Activated naive CD4-positive, alpha-beta T cell treated with anti-CD3 and anti-CD28 coated beads, Interleukin-2, amount 50 U/mL, for 72 hours (primary cell): ENCODE measurements around the gene HLCS. TPM values are rescaled to one million over a fixed set of nuclear protein-coding genes. Genes with fewer than 3 reads are reported as not detected.

Experiments
- ATAC-seq, 2 donors: fragments of 150-1000 bp; cut with Tn5 transposase; 2 replicates each; pipeline ENCODE4 v1.10.0; 2021; ENCODE audit warnings: mild to moderate bottlenecking in 2 of 2, moderate library complexity in 2 of 2
- DNase-seq, 2 donors: peaks; one replicate each; pipeline ENCODE4 v3.0.0; 2021 to 2022; ENCODE audit warnings: low spot score in 2 of 2
- H3K27ac Mint-ChIP-seq, 2 donors: one replicate each; pipeline ENCODE4 v1.8.0; 2022; ENCODE audit warnings: mild to moderate bottlenecking in 2 of 2, mixed read lengths in 2 of 2
- H3K36me3 Mint-ChIP-seq, 2 donors: one replicate each; pipeline ENCODE4 v1.8.0; 2022; ENCODE audit warnings: mixed read lengths in 2 of 2
- H3K9me3 Mint-ChIP-seq, 2 donors: one replicate each; pipeline ENCODE4 v1.8.0; 2022; ENCODE audit warnings: mixed read lengths in 2 of 2
- total RNA-seq, 2 donors: library from RNA; stranded (reverse); gene quantifications; one replicate each; pipeline ENCODE4 v1.2.3, GENCODE V29; 2022

HLCS gene
- total RNA-seq, 2 donors from 2014 or later, result 11.1 to 13.0 TPM

GRCh38 chr21:36713746-36714145, 252.7 kb downstream of the HLCS start:
- DNase-seq, result no peak
- no peaks in the 10 kb centered on the region for H3K9me3 Mint-ChIP-seq
- H3K36me3 Mint-ChIP-seq, result no peaks in the 10 kb centered on the region
- H3K27ac Mint-ChIP-seq, result no peak overlapping the region
- no peak for ATAC-seq

GRCh38 chr21:36710729-36711048, 255.8 kb downstream of the HLCS start:
- DNase-seq (no peak), ATAC-seq (no peak)
- Mint-ChIP-seq H3K36me3 (peaks cover 4 to 5% of the 10 kb centered on the region in 2 donors), H3K9me3 (no peaks in the 10 kb centered on the region), H3K27ac (no peak overlapping the region)

- no peak for ATAC-seq
- H3K27ac Mint-ChIP-seq, result peak overlapping the region in 1 of 2 donors; percentile 65
- peaks cover 4 to 5% of the 10 kb centered on the region in 2 donors for H3K36me3 Mint-ChIP-seq
- no peak for DNase-seq
- no peaks in the 10 kb centered on the region for H3K9me3 Mint-ChIP-seq
Measured at GRCh38 chr21:36709868-36710728, 256.4 kb downstream of the HLCS start.

- no peak for ATAC-seq
- Mint-ChIP-seq H3K36me3 (peaks cover 4 to 5% of the 10 kb centered on the region in 2 donors), H3K9me3 (no peaks in the 10 kb centered on the region), H3K27ac (peak overlapping the region in 1 of 2 donors; percentile 65)
- peak in 1 of 2 donors; percentile 7 for DNase-seq
Measured at GRCh38 chr21:36709030-36709867, 257.2 kb downstream of the HLCS start.

GRCh38 chr21:36708286-36709029, 258.0 kb downstream of the HLCS start:
- Mint-ChIP-seq H3K9me3 (no peaks in the 10 kb centered on the region), H3K27ac (no peak overlapping the region), H3K36me3 (peaks cover 4 to 5% of the 10 kb centered on the region in 2 donors)
- DNase-seq (peak in 1 of 2 donors; percentile 15), ATAC-seq (no peak)

GRCh38 chr21:36707763-36708285, 258.6 kb downstream of the HLCS start:
- H3K36me3 Mint-ChIP-seq, result peaks cover 4 to 5% of the 10 kb centered on the region in 2 donors
- DNase-seq (no peak), ATAC-seq (no peak)
- H3K27ac Mint-ChIP-seq, result no peak overlapping the region
- no peaks in the 10 kb centered on the region for H3K9me3 Mint-ChIP-seq

- peaks cover 4 to 5% of the 10 kb centered on the region in 2 donors for H3K36me3 Mint-ChIP-seq
- DNase-seq (peak in 1 of 2 donors; percentile 24), ATAC-seq (no peak)
- H3K27ac Mint-ChIP-seq, result no peak overlapping the region
- H3K9me3 Mint-ChIP-seq, result no peaks in the 10 kb centered on the region
Measured at GRCh38 chr21:36706951-36707762, 259.3 kb downstream of the HLCS start.

GRCh38 chr21:36706482-36706852, 260.0 kb downstream of the HLCS start:
- H3K36me3 Mint-ChIP-seq, result peaks cover 4 to 5% of the 10 kb centered on the region in 2 donors
- no peaks in the 10 kb centered on the region for H3K9me3 Mint-ChIP-seq
- ATAC-seq, result no peak
- H3K27ac Mint-ChIP-seq, result no peak overlapping the region
- DNase-seq, result no peak

- no peak overlapping the region for H3K27ac Mint-ChIP-seq
- H3K36me3 Mint-ChIP-seq, result peaks cover 4 to 5% of the 10 kb centered on the region in 2 donors
- ATAC-seq (no peak), DNase-seq (peak in 1 of 2 donors; percentile 8)
- H3K9me3 Mint-ChIP-seq, result no peaks in the 10 kb centered on the region
Measured at GRCh38 chr21:36705679-36706481, 260.6 kb downstream of the HLCS start.

GRCh38 chr21:36704958-36705678, 261.4 kb downstream of the HLCS start:
- no peak for ATAC-seq
- no peaks in the 10 kb centered on the region for H3K9me3 Mint-ChIP-seq
- DNase-seq, result peak in 1 of 2 donors; percentile 10
- H3K36me3 Mint-ChIP-seq, result peaks cover 5 to 9% of the 10 kb centered on the region in 2 donors
- H3K27ac Mint-ChIP-seq, result no peak overlapping the region

- Mint-ChIP-seq H3K36me3 (peaks cover 5 to 9% of the 10 kb centered on the region in 2 donors), H3K9me3 (no peaks in the 10 kb centered on the region), H3K27ac (no peak overlapping the region)
- ATAC-seq (peak in 1 of 2 donors; percentile 59), DNase-seq (peak in 1 of 2 donors; percentile 10)
Measured at GRCh38 chr21:36704281-36704957, 262.1 kb downstream of the HLCS start.

- no peak overlapping the region for H3K27ac Mint-ChIP-seq
- no peaks in the 10 kb centered on the region for H3K9me3 Mint-ChIP-seq
- peaks cover 5 to 9% of the 10 kb centered on the region in 2 donors for H3K36me3 Mint-ChIP-seq
- ATAC-seq (no peak), DNase-seq (peak in 1 of 2 donors; percentile 5)
Measured at GRCh38 chr21:36703626-36704280, 262.7 kb downstream of the HLCS start.

GRCh38 chr21:36703123-36703522, 263.3 kb downstream of the HLCS start:
- DNase-seq, result peak in 1 of 2 donors; percentile 3
- Mint-ChIP-seq H3K9me3 (no peaks in the 10 kb centered on the region), H3K36me3 (peaks cover under 1 to 5% of the 10 kb centered on the region in 2 donors), H3K27ac (no peak overlapping the region)
- ATAC-seq, result no peak

GRCh38 chr21:36702622-36702968, 263.9 kb downstream of the HLCS start:
- no peak overlapping the region for H3K27ac Mint-ChIP-seq
- DNase-seq (no peak), ATAC-seq (no peak)
- no peaks in the 10 kb centered on the region for H3K9me3 Mint-ChIP-seq
- peaks cover 0 to 5% of the 10 kb centered on the region in 2 donors for H3K36me3 Mint-ChIP-seq
